HepG2 (cell line): ENCODE measurements around the gene ROMO1.

Experiments
- ARNT2 ChIP-seq: sonication (generic); formaldehyde crosslinking; IDR thresholded peaks from 2 replicates; pipeline ENCODE4 v1.8.0; 2022; ENCODE audit warnings: mild to moderate bottlenecking, low read depth, missing genetic modification reagents, moderate library complexity
- MAFK ChIP-seq, 2 experiments: IDR thresholded peaks in 1 of 2; conservative IDR thresholded peaks in 1 of 2; 2 replicates each; pipeline ENCODE4 v1.6.1; 2011; ENCODE audit warnings: improper control_type of control experiment in 2 of 2, low read length in 2 of 2
- POLR2A ChIP-seq, 2 experiments: IDR thresholded peaks; 2 replicates each; pipeline ENCODE4 v1.6.1; 2011; ENCODE audit warnings: low read depth in 2 of 2, low read length in 2 of 2, mild to moderate bottlenecking in 1 of 2, moderate library complexity in 1 of 2; ENCODE audit not compliant: insufficient read depth in 1 of 2
- POLR2AphosphoS5 ChIP-seq: IDR thresholded peaks from 2 replicates; pipeline ENCODE4 v1.6.1; 2012; ENCODE audit warnings: low read depth, low read length
- RBM39 ChIP-seq: fragments of 200-400 bp; formaldehyde crosslinking; IDR thresholded peaks from one replicate; pipeline ENCODE4 v1.6.1; 2018; ENCODE audit warnings: antibody characterized with exemption, mild to moderate bottlenecking, low read depth, low read length; ENCODE audit not compliant: poor library complexity, severe bottlenecking
- RXRA ChIP-seq: sonication (generic); formaldehyde crosslinking; IDR thresholded peaks from 2 replicates; pipeline ENCODE4 v1.5.1; 2020; ENCODE audit warnings: missing genetic modification reagents
- USF2 ChIP-seq, 2 experiments: sonication (generic) in 1 of 2; formaldehyde crosslinking in 1 of 2; IDR thresholded peaks; 2 replicates each; pipeline versions ENCODE4 v1.5.1 to v1.6.1; 2011 to 2020; ENCODE audit warnings: borderline replicate concordance in 1 of 2, low read depth in 1 of 2, low read length in 1 of 2, mild to moderate bottlenecking in 1 of 2, missing genetic modification reagents in 1 of 2, moderate library complexity in 1 of 2
- ZNF232 ChIP-seq: sonication (generic); formaldehyde crosslinking; IDR thresholded peaks from 2 replicates; pipeline ENCODE4 v1.4.0; 2020; ENCODE audit warnings: missing genetic modification reagents, borderline replicate concordance
- TF ChIP-seq, protein P1 (sequence below): sonication (generic); formaldehyde crosslinking; IDR thresholded peaks from 2 replicates; pipeline ENCODE4 v1.8.1; 2023; ENCODE audit warnings: mild to moderate bottlenecking, missing genetic modification reagents, borderline replicate concordance
- TF ChIP-seq, protein P2 (sequence below): fragments of 450-650 bp; IDR thresholded peaks from 2 replicates; pipeline ENCODE4 v1.6.1; 2016
- TF ChIP-seq, protein P3 (sequence below): sonication (generic); formaldehyde crosslinking; IDR thresholded peaks from 2 replicates; pipeline ENCODE4 v1.4.0; 2020; ENCODE audit warnings: missing genetic modification reagents

DNA sequence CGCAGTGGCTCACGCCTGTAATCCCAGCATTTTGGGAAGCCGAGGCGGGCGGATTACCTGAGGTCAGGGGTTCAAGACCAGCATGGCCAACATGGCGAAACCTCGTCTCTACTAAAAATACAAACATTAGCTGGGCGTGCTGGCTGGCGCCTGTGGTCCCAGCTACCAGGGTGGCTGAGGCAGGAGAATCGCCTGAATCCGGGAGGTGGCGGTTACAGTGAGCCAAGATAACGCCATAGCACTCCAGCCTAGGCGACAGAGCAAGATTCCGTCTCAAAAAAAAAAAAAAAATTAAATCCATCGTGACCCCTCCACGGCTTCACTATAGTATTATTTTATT lies 33.3 kb upstream of the ROMO1 start:
- no peak for TF ChIP-seq POLR2A (IDR thresholded peaks at IDR 0.05; ENCODE audit: insufficient read depth in 1 of 2, low read depth in 2 of 2, low read length in 2 of 2)
- no peak for TF ChIP-seq RXRA (CRISPR knock-in tag)
- no peak for TF ChIP-seq ARNT2
- TF ChIP-seq, protein P1, sequence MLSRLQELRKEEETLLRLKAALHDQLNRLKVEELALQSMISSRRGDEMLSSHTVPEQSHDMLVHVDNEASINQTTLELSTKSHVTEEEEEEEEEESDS (CRISPR knock-in tag): no peak
- TF ChIP-seq RBM39: no peak
- TF ChIP-seq, protein P2, sequence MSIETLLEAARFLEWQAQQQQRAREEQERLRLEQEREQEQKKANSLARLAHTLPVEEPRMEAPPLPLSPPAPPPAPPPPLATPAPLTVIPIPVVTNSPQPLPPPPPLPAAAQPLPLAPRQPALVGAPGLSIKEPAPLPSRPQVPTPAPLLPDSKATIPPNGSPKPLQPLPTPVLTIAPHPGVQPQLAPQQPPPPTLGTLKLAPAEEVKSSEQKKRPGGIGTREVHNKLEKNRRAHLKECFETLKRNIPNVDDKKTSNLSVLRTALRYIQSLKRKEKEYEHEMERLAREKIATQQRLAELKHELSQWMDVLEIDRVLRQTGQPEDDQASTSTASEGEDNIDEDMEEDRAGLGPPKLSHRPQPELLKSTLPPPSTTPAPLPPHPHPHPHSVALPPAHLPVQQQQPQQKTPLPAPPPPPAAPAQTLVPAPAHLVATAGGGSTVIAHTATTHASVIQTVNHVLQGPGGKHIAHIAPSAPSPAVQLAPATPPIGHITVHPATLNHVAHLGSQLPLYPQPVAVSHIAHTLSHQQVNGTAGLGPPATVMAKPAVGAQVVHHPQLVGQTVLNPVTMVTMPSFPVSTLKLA: no peak
- no peak for TF ChIP-seq ZNF232 (CRISPR knock-in tag)
- no peak for TF ChIP-seq POLR2AphosphoS5
- TF ChIP-seq, protein P3, sequence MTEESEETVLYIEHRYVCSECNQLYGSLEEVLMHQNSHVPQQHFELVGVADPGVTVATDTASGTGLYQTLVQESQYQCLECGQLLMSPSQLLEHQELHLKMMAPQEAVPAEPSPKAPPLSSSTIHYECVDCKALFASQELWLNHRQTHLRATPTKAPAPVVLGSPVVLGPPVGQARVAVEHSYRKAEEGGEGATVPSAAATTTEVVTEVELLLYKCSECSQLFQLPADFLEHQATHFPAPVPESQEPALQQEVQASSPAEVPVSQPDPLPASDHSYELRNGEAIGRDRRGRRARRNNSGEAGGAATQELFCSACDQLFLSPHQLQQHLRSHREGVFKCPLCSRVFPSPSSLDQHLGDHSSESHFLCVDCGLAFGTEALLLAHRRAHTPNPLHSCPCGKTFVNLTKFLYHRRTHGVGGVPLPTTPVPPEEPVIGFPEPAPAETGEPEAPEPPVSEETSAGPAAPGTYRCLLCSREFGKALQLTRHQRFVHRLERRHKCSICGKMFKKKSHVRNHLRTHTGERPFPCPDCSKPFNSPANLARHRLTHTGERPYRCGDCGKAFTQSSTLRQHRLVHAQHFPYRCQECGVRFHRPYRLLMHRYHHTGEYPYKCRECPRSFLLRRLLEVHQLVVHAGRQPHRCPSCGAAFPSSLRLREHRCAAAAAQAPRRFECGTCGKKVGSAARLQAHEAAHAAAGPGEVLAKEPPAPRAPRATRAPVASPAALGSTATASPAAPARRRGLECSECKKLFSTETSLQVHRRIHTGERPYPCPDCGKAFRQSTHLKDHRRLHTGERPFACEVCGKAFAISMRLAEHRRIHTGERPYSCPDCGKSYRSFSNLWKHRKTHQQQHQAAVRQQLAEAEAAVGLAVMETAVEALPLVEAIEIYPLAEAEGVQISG: no peak
- no peak for TF ChIP-seq MAFK (conservative IDR thresholded peaks at IDR 0.05 in 1 of 2, IDR thresholded peaks at IDR 0.05 in 1 of 2; ENCODE audit: low read length in 2 of 2)
- no peak for TF ChIP-seq USF2 (IDR thresholded peaks at IDR 0.05; ENCODE audit: low read depth, low read length)
- TF ChIP-seq USF2 (CRISPR knock-in tag; IDR thresholded peaks at IDR 0.05; ENCODE audit: borderline replicate concordance): no peak
